BLaER1 (cell line): ENCODE data around the gene KLHL29.

Source experiments
- H3K27ac ChIP-seq: shearing (Covaris generic); formaldehyde crosslinking; 2 replicates; pipeline ENCODE4 v1.8.1; 2022
- H3K27me3 ChIP-seq: shearing (Covaris generic); formaldehyde crosslinking; 2 replicates; pipeline ENCODE4 v1.8.1; 2022
- H3K36me3 ChIP-seq: shearing (Covaris generic); formaldehyde crosslinking; 2 replicates; pipeline ENCODE4 v1.8.1; 2022
- H3K4me1 ChIP-seq: shearing (Covaris generic); formaldehyde crosslinking; 2 replicates; pipeline ENCODE4 v1.8.1; 2022
- H3K4me2 ChIP-seq: shearing (Covaris generic); formaldehyde crosslinking; 2 replicates; pipeline ENCODE4 v1.8.1; 2022
- H3K4me3 ChIP-seq: shearing (Covaris generic); formaldehyde crosslinking; 2 replicates; pipeline ENCODE4 v1.8.1; 2022
- H3K9ac ChIP-seq: shearing (Covaris generic); formaldehyde crosslinking; 2 replicates; pipeline ENCODE4 v1.8.1; 2022
- H3K9me3 ChIP-seq: shearing (Covaris generic); formaldehyde crosslinking; 2 replicates; pipeline ENCODE4 v1.8.1; 2022
- H4K20me1 ChIP-seq: shearing (Covaris generic); formaldehyde crosslinking; 2 replicates; pipeline ENCODE4 v1.8.1; 2022
- Cebpa-rat ChIP-seq: shearing (Covaris generic); IDR thresholded peaks from 2 replicates; pipeline ENCODE4 v1.8.1; 2022

KLHL29 gene

GRCh38 chr2:23477392-23477791 lies 92.4 kb downstream of the KLHL29 start:
- H3K27me3 ChIP-seq: no peaks in the 10 kb centered on the region
- no peak for TF ChIP-seq Cebpa-rat

DNA sequence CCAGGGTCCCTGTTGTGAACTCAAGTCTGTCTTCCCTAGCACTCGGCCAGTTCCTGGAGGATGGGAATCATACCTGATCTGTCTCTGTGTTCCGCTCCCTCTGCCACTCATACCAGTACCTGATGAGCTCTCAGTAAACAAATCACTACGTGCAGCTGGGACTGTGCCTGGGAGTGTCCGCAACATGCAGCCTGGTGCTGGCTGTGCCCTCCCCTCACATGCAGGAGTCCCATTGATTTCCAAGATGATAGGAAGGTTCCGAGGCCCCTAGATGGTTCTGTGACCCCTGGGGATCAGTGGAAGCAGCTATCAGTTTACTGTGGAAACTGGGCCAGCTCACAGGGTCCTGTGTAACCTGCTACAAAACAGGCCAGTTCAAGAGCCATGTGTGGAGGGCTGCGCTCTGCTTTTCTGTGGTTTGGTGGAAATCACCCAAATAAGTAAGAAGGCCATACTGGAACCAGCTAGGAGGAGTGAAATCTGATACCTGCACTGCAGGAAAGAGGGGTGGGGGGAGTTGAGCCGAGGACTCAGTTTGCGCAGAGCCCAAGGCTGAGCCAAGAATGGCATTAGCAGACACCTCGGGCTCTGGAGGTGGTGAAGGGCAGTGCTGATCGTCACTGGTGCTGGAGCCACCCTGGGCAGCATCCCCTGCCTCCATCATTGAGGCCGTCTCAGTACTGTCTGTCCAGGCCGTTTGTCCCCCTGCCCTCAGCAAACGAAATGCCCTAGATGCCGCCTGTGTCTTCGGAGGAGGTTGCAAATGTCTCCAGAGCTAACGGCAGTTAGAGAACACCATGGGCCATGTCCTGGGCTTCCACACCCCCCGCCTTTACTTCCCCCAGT lies 93.3 kb downstream of the KLHL29 start:
- Histone ChIP-seq H3K36me3 (no peaks in the 10 kb centered on the region), H3K4me3 (no peak overlapping the region)

More at GRCh38 chr2:23477392-23477791, 92.4 kb downstream of the KLHL29 start:
- H3K4me2 ChIP-seq: no peak overlapping the region
- no peak overlapping the region for H3K27ac ChIP-seq
- no peaks in the 10 kb centered on the region for H4K20me1 ChIP-seq
- no peaks in the 10 kb centered on the region for H3K4me1 ChIP-seq
- no peak overlapping the region for H3K9ac ChIP-seq
- no peaks in the 10 kb centered on the region for H3K36me3 ChIP-seq
- no peak overlapping the region for H3K4me3 ChIP-seq
- no peaks in the 10 kb centered on the region for H3K9me3 ChIP-seq

DNA sequence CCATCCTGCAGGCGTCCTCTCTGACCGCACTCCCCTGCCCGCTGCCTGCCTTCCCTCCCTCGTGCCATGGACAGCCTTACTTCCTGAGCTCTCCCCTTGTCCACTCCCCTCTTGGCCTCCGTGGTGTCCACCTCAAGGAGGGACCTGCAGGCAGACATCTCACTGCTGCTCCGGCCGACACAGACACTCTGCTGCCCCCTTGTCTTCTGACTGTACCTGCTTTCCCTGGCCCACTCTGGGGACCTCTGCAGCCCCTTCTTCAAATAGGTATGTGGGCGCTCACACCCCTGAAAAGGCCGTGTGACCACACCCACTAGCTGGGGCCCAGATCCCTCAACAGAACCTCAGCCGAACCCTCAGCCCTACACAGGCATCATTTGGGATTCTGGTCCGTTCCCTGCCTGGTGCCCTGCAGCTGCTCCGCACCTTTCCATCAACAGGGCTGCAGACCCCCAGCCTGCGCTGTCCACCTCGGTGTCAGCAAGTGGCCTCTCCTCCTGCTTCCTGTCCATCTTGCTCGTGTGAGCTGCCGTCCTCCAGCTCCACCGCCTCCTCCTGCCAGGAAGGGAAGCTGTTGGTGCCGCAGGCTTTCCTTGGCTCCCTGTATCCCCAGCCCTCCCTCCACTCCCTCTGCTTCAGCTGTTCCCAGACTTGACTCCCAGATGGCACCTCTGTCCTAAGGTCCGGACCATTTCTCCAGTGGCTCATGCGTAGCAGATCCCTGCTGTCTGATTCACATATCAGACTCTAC lies 94.1 kb downstream of the KLHL29 start:
- Histone ChIP-seq H4K20me1 (no peaks in the 10 kb centered on the region), H3K36me3 (no peaks in the 10 kb centered on the region), H3K4me2 (no peak overlapping the region), H3K9me3 (no peaks in the 10 kb centered on the region), H3K9ac (no peak overlapping the region), H3K27ac (no peak overlapping the region), H3K27me3 (no peaks in the 10 kb centered on the region), H3K4me1 (no peaks in the 10 kb centered on the region), H3K4me3 (no peak overlapping the region)
- no peak for TF ChIP-seq Cebpa-rat

More for the DNA sequence above, 93.3 kb downstream of the KLHL29 start:
- Histone ChIP-seq H3K9ac (no peak overlapping the region), H3K27ac (no peak overlapping the region), H3K4me1 (no peaks in the 10 kb centered on the region), H4K20me1 (no peaks in the 10 kb centered on the region), H3K27me3 (no peaks in the 10 kb centered on the region), H3K4me2 (no peak overlapping the region), H3K9me3 (no peaks in the 10 kb centered on the region)
- TF ChIP-seq Cebpa-rat: no peak

GRCh38 chr2:23480957-23481797 lies 96.2 kb downstream of the KLHL29 start:
- no peaks in the 10 kb centered on the region for H4K20me1 ChIP-seq
- TF ChIP-seq Cebpa-rat: no peak
- no peak overlapping the region for H3K4me2 ChIP-seq
- no peaks in the 10 kb centered on the region for H3K9me3 ChIP-seq
- H3K36me3 ChIP-seq: no peaks in the 10 kb centered on the region
- no peak overlapping the region for H3K9ac ChIP-seq
- H3K27me3 ChIP-seq: no peaks in the 10 kb centered on the region
- H3K27ac ChIP-seq: no peak overlapping the region
- H3K4me1 ChIP-seq: no peaks in the 10 kb centered on the region
- H3K4me3 ChIP-seq: no peak overlapping the region

GRCh38 chr2:23482188-23482587 lies 97.2 kb downstream of the KLHL29 start:
- Histone ChIP-seq H3K4me3 (no peak overlapping the region), H3K4me1 (no peaks in the 10 kb centered on the region), H3K4me2 (no peak overlapping the region), H3K9me3 (no peaks in the 10 kb centered on the region), H3K9ac (no peak overlapping the region), H3K36me3 (no peaks in the 10 kb centered on the region), H3K27ac (no peak overlapping the region), H3K27me3 (no peaks in the 10 kb centered on the region), H4K20me1 (no peaks in the 10 kb centered on the region)
- no peak for TF ChIP-seq Cebpa-rat

- Histone ChIP-seq H3K36me3 (no peaks in the 10 kb centered on the region), H3K9me3 (no peaks in the 10 kb centered on the region), H3K27me3 (no peaks in the 10 kb centered on the region), H3K4me1 (no peaks in the 10 kb centered on the region), H3K9ac (no peak overlapping the region), H3K4me2 (no peak overlapping the region), H3K27ac (no peak overlapping the region), H4K20me1 (no peaks in the 10 kb centered on the region), H3K4me3 (no peak overlapping the region)
- TF ChIP-seq Cebpa-rat: no peak
Measured at GRCh38 chr2:23482607-23483006, 97.6 kb downstream of the KLHL29 start.

GRCh38 chr2:23483791-23484190 lies 98.8 kb downstream of the KLHL29 start:
- no peak overlapping the region for H3K4me2 ChIP-seq
- TF ChIP-seq Cebpa-rat: no peak
- H3K27me3 ChIP-seq: no peaks in the 10 kb centered on the region
- no peak overlapping the region for H3K27ac ChIP-seq
- no peak overlapping the region for H3K9ac ChIP-seq
- no peaks in the 10 kb centered on the region for H4K20me1 ChIP-seq
- H3K4me3 ChIP-seq: no peak overlapping the region
- H3K9me3 ChIP-seq: no peaks in the 10 kb centered on the region
- H3K4me1 ChIP-seq: no peaks in the 10 kb centered on the region
- no peaks in the 10 kb centered on the region for H3K36me3 ChIP-seq

- TF ChIP-seq Cebpa-rat: no peak
- Histone ChIP-seq H3K4me2 (no peak overlapping the region), H3K27me3 (no peaks in the 10 kb centered on the region), H4K20me1 (no peaks in the 10 kb centered on the region), H3K9ac (no peak overlapping the region), H3K9me3 (no peaks in the 10 kb centered on the region), H3K4me3 (no peak overlapping the region), H3K36me3 (no peaks in the 10 kb centered on the region), H3K4me1 (no peaks in the 10 kb centered on the region), H3K27ac (no peak overlapping the region)
Measured at GRCh38 chr2:23484275-23484674, 99.3 kb downstream of the KLHL29 start.

DNA sequence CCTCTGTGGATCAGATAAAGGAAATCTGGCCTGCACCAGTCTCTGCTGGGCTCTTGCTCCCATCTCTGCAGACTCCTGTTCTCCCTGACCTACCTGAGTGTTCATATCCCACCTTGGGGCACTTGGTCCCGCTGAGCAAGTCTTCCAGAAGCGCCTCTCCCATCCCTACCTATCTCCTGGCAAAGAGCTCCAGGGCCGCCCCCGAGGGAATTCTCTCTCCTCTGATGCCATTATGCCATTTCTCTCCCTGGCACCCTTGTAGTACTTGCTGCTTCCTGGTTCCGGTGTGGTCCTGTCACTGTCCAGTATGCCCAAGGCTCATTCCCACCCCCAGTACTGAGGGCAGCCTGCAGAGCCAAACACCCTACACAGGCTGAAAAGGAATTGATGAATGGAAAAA lies 99.8 kb downstream of the KLHL29 start:
- no peak overlapping the region for H3K4me2 ChIP-seq
- no peak overlapping the region for H3K27ac ChIP-seq
- no peak overlapping the region for H3K4me3 ChIP-seq
- peaks cover 4% of the 10 kb centered on the region; the same call in 1 of the 2 replicates for H3K4me1 ChIP-seq
- no peaks in the 10 kb centered on the region for H3K36me3 ChIP-seq
- no peaks in the 10 kb centered on the region for H3K27me3 ChIP-seq
- H3K9me3 ChIP-seq: no peaks in the 10 kb centered on the region
- H3K9ac ChIP-seq: no peak overlapping the region
- no peaks in the 10 kb centered on the region for H4K20me1 ChIP-seq
- no peak for TF ChIP-seq Cebpa-rat
